PC-9 (cell line): Measurements from ENCODE around the gene SLCO4A1.

Source experiments
- EZH2 ChIP-seq: fragments of 200-600 bp; sonication (generic); IDR thresholded peaks from 2 replicates; pipeline ENCODE4 v1.8.0; 2017; ENCODE audit warnings: antibody characterized with exemption, low read depth
- TF ChIP-seq, protein P1 (sequence below): fragments of 200-600 bp; sonication (generic); conservative IDR thresholded peaks from 2 replicates; pipeline ENCODE4 v1.6.1; 2017; ENCODE audit warnings: mixed run types, antibody characterized with exemption, mild to moderate bottlenecking, moderate library complexity

GRCh38 chr20:62598761-62599194 lies 43.5 kb upstream of the SLCO4A1 start:
- TF ChIP-seq, protein P1, sequence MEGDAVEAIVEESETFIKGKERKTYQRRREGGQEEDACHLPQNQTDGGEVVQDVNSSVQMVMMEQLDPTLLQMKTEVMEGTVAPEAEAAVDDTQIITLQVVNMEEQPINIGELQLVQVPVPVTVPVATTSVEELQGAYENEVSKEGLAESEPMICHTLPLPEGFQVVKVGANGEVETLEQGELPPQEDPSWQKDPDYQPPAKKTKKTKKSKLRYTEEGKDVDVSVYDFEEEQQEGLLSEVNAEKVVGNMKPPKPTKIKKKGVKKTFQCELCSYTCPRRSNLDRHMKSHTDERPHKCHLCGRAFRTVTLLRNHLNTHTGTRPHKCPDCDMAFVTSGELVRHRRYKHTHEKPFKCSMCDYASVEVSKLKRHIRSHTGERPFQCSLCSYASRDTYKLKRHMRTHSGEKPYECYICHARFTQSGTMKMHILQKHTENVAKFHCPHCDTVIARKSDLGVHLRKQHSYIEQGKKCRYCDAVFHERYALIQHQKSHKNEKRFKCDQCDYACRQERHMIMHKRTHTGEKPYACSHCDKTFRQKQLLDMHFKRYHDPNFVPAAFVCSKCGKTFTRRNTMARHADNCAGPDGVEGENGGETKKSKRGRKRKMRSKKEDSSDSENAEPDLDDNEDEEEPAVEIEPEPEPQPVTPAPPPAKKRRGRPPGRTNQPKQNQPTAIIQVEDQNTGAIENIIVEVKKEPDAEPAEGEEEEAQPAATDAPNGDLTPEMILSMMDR: no peak
- TF ChIP-seq EZH2: no peak
